Sigmoid colon (tissue), 7 donors: Measurements from ENCODE around the gene FAM76B. TPM values are rescaled to one million over a fixed set of nuclear protein-coding genes. Genes with fewer than 3 reads are reported as not detected.

Source experiments
- DNase-seq: peaks from one replicate; pipeline ENCODE4 v3.0.0-alpha.2; 2019
- H3K27ac ChIP-seq, 4 donors: fragments of 200-600 bp; sonication (generic); one replicate each; pipeline ENCODE4 v1.5.1; 2016 to 2019; ENCODE audit warnings: mild to moderate bottlenecking in 1 of 4
- H3K27me3 ChIP-seq, 3 donors: fragments of 200-600 bp; sonication (generic); one replicate each; pipeline ENCODE4 v1.5.1; 2019; ENCODE audit warnings: mild to moderate bottlenecking in 1 of 3
- H3K36me3 ChIP-seq, 4 donors: fragments of 200-600 bp; sonication (generic); one replicate each; pipeline ENCODE4 v1.5.1; 2016 to 2019
- H3K4me1 ChIP-seq, 4 donors: fragments of 200-600 bp; sonication (generic); one replicate each; pipeline ENCODE4 v1.5.1; 2017 to 2019
- H3K4me3 ChIP-seq, 4 donors: fragments of 200-600 bp; sonication (generic); one replicate each; pipeline ENCODE4 v1.5.1; 2017 to 2019; ENCODE audit warnings: mild to moderate bottlenecking in 2 of 4, moderate library complexity in 1 of 4
- H3K9me3 ChIP-seq, 4 donors: fragments of 200-600 bp in 3 of 4; sonication (generic) in 3 of 4; one replicate each; pipeline versions ENCODE4 v1.5.1 to v1.6.1; 2013 to 2019
- CTCF ChIP-seq, 4 experiments: fragments of 450-650 bp in 3 of 4; fragments of 200-600 bp in 1 of 4; IDR thresholded peaks; one replicate each; pipeline ENCODE4 v1.5.1; 2016 to 2019; ENCODE audit warnings: antibody characterized with exemption in 4 of 4, mild to moderate bottlenecking in 3 of 4, moderate library complexity in 2 of 4
- EP300 ChIP-seq, 4 donors: sonication (generic); formaldehyde crosslinking; IDR thresholded peaks; one replicate each; pipeline ENCODE4 v1.6.1; 2017; ENCODE audit warnings: antibody characterized with exemption in 4 of 4
- POLR2A ChIP-seq, 2 donors: fragments of 450-650 bp; IDR thresholded peaks; one replicate each; pipeline ENCODE4 v1.6.1; 2016; ENCODE audit warnings: antibody characterized with exemption in 2 of 2, mild to moderate bottlenecking in 2 of 2, moderate library complexity in 2 of 2
- POLR2AphosphoS5 ChIP-seq, 4 donors: sonication (generic); formaldehyde crosslinking; IDR thresholded peaks; one replicate each; pipeline ENCODE4 v1.6.1; 2017; ENCODE audit warnings: antibody characterized with exemption in 4 of 4
- WGBS, 2 donors: extraction: QIAGEN DNeasy Blood & Tissue Kit; methylation state at CpG; one replicate each; pipeline ENCODE4 v1.1.7; 2013; 5-methylcytosine and 5-hydroxymethylcytosine counted together
- intact Hi-C: fragments of 100-400 bp; cut with DNase I; formaldehyde crosslinking; loops from one replicate; pipeline ENCODE4 v1.15.1; 2023
- polyA plus RNA-seq, 3 donors: library from polyadenylated mRNA; stranded (reverse); fragments of 200-250 nt; gene quantifications; one replicate each; pipeline ENCODE4 v1.2.3, GENCODE V29; 2013
- total RNA-seq, 4 donors: library from RNA; depleted of rRNA; stranded (reverse); fragments of >200 nt; gene quantifications; one replicate each; pipeline ENCODE4 v1.1.0, GENCODE V29; 2016
- donor health status: healthy with polysubstance abuse.
- donor health status: Bipolar disorder and iron deficiency.
- donor health status: healthy.

Gene FAM76B
- total and polyA plus RNA-seq, 7 donors = 3.9 to 33.0 (median 19.3) TPM

GRCh38 chr11:95736809-95737208, 52.8 kb downstream of the FAM76B start:
- TF ChIP-seq EP300 (IDR thresholded peaks at IDR 0.05) = no peak
- TF ChIP-seq CTCF (IDR thresholded peaks at IDR 0.05) = no peak
- TF ChIP-seq POLR2A (IDR thresholded peaks at IDR 0.05) = no peak
- H3K9me3 ChIP-seq = no peaks in the 10 kb centered on the region
- no peak overlapping the region for H3K4me3 ChIP-seq
- no peaks in the 10 kb centered on the region for H3K36me3 ChIP-seq
- H3K4me1 ChIP-seq = no peaks in the 10 kb centered on the region
- no peak for DNase-seq
- no peaks in the 10 kb centered on the region for H3K27me3 ChIP-seq
- 80 to 85% methylated on average over 2 of the region's 2 CpGs for WGBS, 2 donors
- no peak overlapping the region for H3K27ac ChIP-seq
- intact Hi-C loops = no loop called here

- Histone ChIP-seq H3K9me3 (no peaks in the 10 kb centered on the region), H3K4me1 (no peaks in the 10 kb centered on the region), H3K27ac (no peak overlapping the region), H3K4me3 (no peak overlapping the region), H3K27me3 (no peaks in the 10 kb centered on the region), H3K36me3 (no peaks in the 10 kb centered on the region)
- TF ChIP-seq CTCF (IDR thresholded peaks at IDR 0.05) (no peak), POLR2AphosphoS5 (IDR thresholded peaks at IDR 0.05) (no peak), EP300 (IDR thresholded peaks at IDR 0.05) (no peak)
- intact Hi-C loops = no loop called here
- WGBS, 2 donors = 61 to 68% methylated on average over 7 of the region's 7 CpGs
- DNase-seq = no peak
Observed at GRCh38 chr11:95736355-95736754, 53.2 kb downstream of the FAM76B start.

GRCh38 chr11:95734009-95734572, 55.5 kb downstream of the FAM76B start:
- TF ChIP-seq EP300 (IDR thresholded peaks at IDR 0.05) (no peak), POLR2AphosphoS5 (IDR thresholded peaks at IDR 0.05) (no peak), POLR2A (IDR thresholded peaks at IDR 0.05) (no peak), CTCF (IDR thresholded peaks at IDR 0.05) (no peak)
- H3K4me3 ChIP-seq = no peak overlapping the region
- no peaks in the 10 kb centered on the region for H3K4me1 ChIP-seq
- no peaks in the 10 kb centered on the region for H3K27me3 ChIP-seq
- 25 to 37% methylated on average over 4 of the region's 4 CpGs for WGBS, 2 donors
- H3K9me3 ChIP-seq = no peaks in the 10 kb centered on the region
- DNase-seq = no peak
- intact Hi-C loops = no loop called here
- no peak overlapping the region for H3K27ac ChIP-seq
- H3K36me3 ChIP-seq = no peaks in the 10 kb centered on the region

- Histone ChIP-seq H3K4me1 (peaks cover 0 to 4% (median 2%) of the 10 kb centered on the region in 4 donors), H3K9me3 (no peaks in the 10 kb centered on the region), H3K4me3 (no peak overlapping the region), H3K27ac (no peak overlapping the region), H3K36me3 (no peaks in the 10 kb centered on the region), H3K27me3 (no peaks in the 10 kb centered on the region)
- intact Hi-C loops = no loop called here
- no peak for DNase-seq
- TF ChIP-seq POLR2A (IDR thresholded peaks at IDR 0.05) = no peak
- TF ChIP-seq CTCF (IDR thresholded peaks at IDR 0.05) = no peak
- TF ChIP-seq POLR2AphosphoS5 (IDR thresholded peaks at IDR 0.05) = no peak
- TF ChIP-seq EP300 (IDR thresholded peaks at IDR 0.05) = no peak
- 68 to 85% methylated on average over 2 of the region's 2 CpGs for WGBS, 2 donors
Observed at GRCh38 chr11:95732930-95733602, 56.5 kb downstream of the FAM76B start.

GRCh38 chr11:95729462-95729861, 60.1 kb downstream of the FAM76B start:
- H3K27ac ChIP-seq = no peak overlapping the region
- no peak overlapping the region for H3K4me3 ChIP-seq
- DNase-seq = no peak
- H3K9me3 ChIP-seq = no peaks in the 10 kb centered on the region
- no peaks in the 10 kb centered on the region for H3K27me3 ChIP-seq
- TF ChIP-seq POLR2A (IDR thresholded peaks at IDR 0.05) = no peak
- peaks cover 0 to 13% (median 6%) of the 10 kb centered on the region in 4 donors for H3K4me1 ChIP-seq
- no peaks in the 10 kb centered on the region for H3K36me3 ChIP-seq
- intact Hi-C loops = no loop called here
- 85 to 91% methylated on average over 6 of the region's 6 CpGs for WGBS, 2 donors
